PC-9 (cell line): ENCODE results near the gene LBP. TPM values are rescaled to one million over a fixed set of nuclear protein-coding genes. Genes with fewer than 3 reads are reported as not detected.
A peak's percentile ranks its signal among the peaks of the same experiment; 100 is the strongest.

Experiments
- BruUV-seq: library from RNA; stranded (reverse); fragments of 400-500 nt; replicated peaks from 2 replicates; lab custom pipeline; 2021; lab: Mats Ljungman, UMichigan
- CTCF ChIA-PET: fragments of 300-600 bp; sonication (Branson Sonifier 250); formaldehyde crosslinking; loops from one replicate; lab custom pipeline; 2022; ENCODE audit warnings: antibody characterized with exemption; lab: Charles Lee
- POLR2A ChIA-PET: fragments of 300-600 bp; sonication (Branson Sonifier 250); formaldehyde crosslinking; loops from one replicate; lab custom pipeline; 2022; ENCODE audit warnings: antibody characterized with exemption; ENCODE audit not compliant: unreplicated experiment; lab: Charles Lee
- DNase-seq, 2 experiments: peaks; one replicate each; pipeline versions ENCODE4 v3.0.0 to v3.0.0-alpha.2; 2015 to 2022; ENCODE audit warnings: mixed read lengths in 1 of 2
- H2AFZ ChIP-seq: fragments of 200-600 bp; sonication (generic); 2 replicates; pipeline ENCODE4 v1.8.1; 2017; ENCODE audit warnings: antibody characterized with exemption
- H3F3A ChIP-seq: fragments of 200-600 bp; sonication (generic); 2 replicates; pipeline ENCODE4 v1.8.1; 2017; ENCODE audit warnings: antibody characterized with exemption, mild to moderate bottlenecking, low read depth; ENCODE audit not compliant: insufficient read depth
- H3K27ac ChIP-seq: fragments of 200-600 bp; sonication (generic); 2 replicates; pipeline ENCODE4 v1.6.1; 2016; ENCODE audit warnings: mixed run types
- H3K27me3 ChIP-seq: fragments of 200-600 bp; sonication (generic); 2 replicates; pipeline ENCODE4 v1.6.1; 2016; ENCODE audit warnings: low read depth, mixed run types; ENCODE audit not compliant: insufficient read depth
- H3K36me3 ChIP-seq: fragments of 200-600 bp; sonication (generic); 2 replicates; pipeline ENCODE4 v1.6.1; 2016; ENCODE audit warnings: low read depth, mixed run types
- H3K4me1 ChIP-seq: fragments of 200-600 bp; sonication (generic); replicated peaks from 2 replicates; pipeline ENCODE4 v1.6.1; 2016; ENCODE audit warnings: mixed run types; ENCODE audit not compliant: insufficient read depth
- H3K4me2 ChIP-seq: fragments of 200-600 bp; sonication (generic); 2 replicates; pipeline ENCODE4 v1.6.1; 2017; ENCODE audit warnings: mixed run types
- H3K4me3 ChIP-seq: fragments of 200-600 bp; sonication (generic); 2 replicates; pipeline ENCODE4 v1.6.1; 2016; ENCODE audit warnings: mixed run types
- H3K79me2 ChIP-seq: fragments of 200-600 bp; sonication (generic); 2 replicates; pipeline ENCODE4 v1.6.1; 2017; ENCODE audit warnings: low read depth, mixed run types
- H3K9me2 ChIP-seq: fragments of 200-600 bp; sonication (generic); 2 replicates; pipeline ENCODE4 v1.8.1; 2017; ENCODE audit warnings: mild to moderate bottlenecking; ENCODE audit not compliant: insufficient read depth
- H3K9me3 ChIP-seq: fragments of 200-600 bp; sonication (generic); 2 replicates; pipeline ENCODE4 v1.8.1; 2016; ENCODE audit warnings: low read depth; ENCODE audit not compliant: insufficient read depth
- H4K20me1 ChIP-seq: fragments of 200-600 bp; sonication (generic); 2 replicates; pipeline ENCODE4 v1.8.1; 2017; ENCODE audit not compliant: insufficient read depth
- EZH2 ChIP-seq: fragments of 200-600 bp; sonication (generic); IDR thresholded peaks from 2 replicates; pipeline ENCODE4 v1.8.0; 2017; ENCODE audit warnings: antibody characterized with exemption, low read depth
- intact Hi-C: fragments of 100-400 bp; cut with micrococcal nuclease; formaldehyde crosslinking; loops from one replicate; pipeline ENCODE4 v1.10.0; 2022; ENCODE audit not compliant: unreplicated experiment
- total RNA-seq: library from RNA; stranded (reverse); gene quantifications from 2 replicates; pipeline ENCODE4 v1.2.3, GENCODE V29; 2021
- TF ChIP-seq, protein P1 (sequence below): fragments of 200-600 bp; sonication (generic); conservative IDR thresholded peaks from 2 replicates; pipeline ENCODE4 v1.6.1; 2017; ENCODE audit warnings: mixed run types, antibody characterized with exemption, mild to moderate bottlenecking, moderate library complexity

Gene LBP
- total RNA-seq, 1 experiment from 2014 or later = not detected

DNA sequence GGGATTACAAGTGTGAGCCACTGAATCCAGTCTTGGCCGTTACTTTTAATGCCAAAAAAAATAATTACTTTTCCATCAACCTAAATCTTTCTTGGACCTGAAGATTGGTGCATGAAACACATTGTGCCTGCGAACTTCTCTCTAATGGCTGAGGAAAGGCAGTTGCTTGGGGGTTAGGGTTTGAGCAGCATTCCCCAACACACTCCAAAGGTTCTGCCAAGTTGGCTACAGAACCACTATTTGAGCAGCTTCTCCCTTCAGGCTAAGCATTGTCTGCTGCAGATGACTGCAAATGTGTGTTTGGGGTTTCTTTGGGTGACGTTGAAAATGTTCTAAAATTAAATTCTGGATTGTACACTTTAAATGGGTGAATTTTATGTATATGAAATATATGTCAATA is 6.3 kb upstream of the LBP start:
- no TSS peak for BruUV-seq
- intact Hi-C loops = loop anchor here (5.0 to 10.0 kb wide), 3 partner anchors 307 to 707 kb away; no protein-coding TSS in a partner anchor

DNA sequence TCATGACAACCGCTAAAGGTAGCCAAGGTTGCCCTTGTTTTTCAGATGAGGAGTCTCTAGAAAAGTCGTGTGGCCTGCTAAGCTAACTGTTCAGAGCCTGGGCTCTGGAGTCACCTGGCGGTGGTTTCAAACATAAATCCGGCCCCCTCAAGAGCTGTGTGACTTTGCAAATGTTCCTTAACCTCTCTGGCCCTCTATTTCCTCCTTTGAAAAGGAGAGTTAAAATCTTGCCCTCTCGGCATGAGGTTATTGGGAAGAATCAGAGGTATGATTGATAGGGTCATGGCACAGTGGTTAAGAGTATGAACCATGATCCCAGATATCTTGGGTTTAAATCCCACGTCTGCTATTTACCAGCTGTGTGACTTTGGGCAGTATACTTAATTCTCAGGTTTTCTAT is 5.6 kb upstream of the LBP start:
- POLR2A ChIA-PET = no interaction called here
- intact Hi-C loops = no loop called here

More for the DNA sequence above, 6.3 kb upstream of the LBP start:
- H3K4me3 ChIP-seq = no peak overlapping the region
- peaks cover 30% of the 10 kb centered on the region; the same call in 1 of the 2 replicates for H3K27me3 ChIP-seq
- no peak overlapping the region for H3K4me2 ChIP-seq
- H3F3A ChIP-seq = no peaks in the 10 kb centered on the region
- no peaks in the 10 kb centered on the region for H3K36me3 ChIP-seq
- H3K4me1 ChIP-seq = no peaks in the 10 kb centered on the region
- TF ChIP-seq, protein P1, sequence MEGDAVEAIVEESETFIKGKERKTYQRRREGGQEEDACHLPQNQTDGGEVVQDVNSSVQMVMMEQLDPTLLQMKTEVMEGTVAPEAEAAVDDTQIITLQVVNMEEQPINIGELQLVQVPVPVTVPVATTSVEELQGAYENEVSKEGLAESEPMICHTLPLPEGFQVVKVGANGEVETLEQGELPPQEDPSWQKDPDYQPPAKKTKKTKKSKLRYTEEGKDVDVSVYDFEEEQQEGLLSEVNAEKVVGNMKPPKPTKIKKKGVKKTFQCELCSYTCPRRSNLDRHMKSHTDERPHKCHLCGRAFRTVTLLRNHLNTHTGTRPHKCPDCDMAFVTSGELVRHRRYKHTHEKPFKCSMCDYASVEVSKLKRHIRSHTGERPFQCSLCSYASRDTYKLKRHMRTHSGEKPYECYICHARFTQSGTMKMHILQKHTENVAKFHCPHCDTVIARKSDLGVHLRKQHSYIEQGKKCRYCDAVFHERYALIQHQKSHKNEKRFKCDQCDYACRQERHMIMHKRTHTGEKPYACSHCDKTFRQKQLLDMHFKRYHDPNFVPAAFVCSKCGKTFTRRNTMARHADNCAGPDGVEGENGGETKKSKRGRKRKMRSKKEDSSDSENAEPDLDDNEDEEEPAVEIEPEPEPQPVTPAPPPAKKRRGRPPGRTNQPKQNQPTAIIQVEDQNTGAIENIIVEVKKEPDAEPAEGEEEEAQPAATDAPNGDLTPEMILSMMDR = no peak
- TF ChIP-seq EZH2 = no peak
- ChIA-PET POLR2A (no interaction called here), CTCF (no interaction called here)
- no peaks in the 10 kb centered on the region for H4K20me1 ChIP-seq
- H3K9me2 ChIP-seq = no peaks in the 10 kb centered on the region
- H3K79me2 ChIP-seq = no peaks in the 10 kb centered on the region
- H3K9me3 ChIP-seq = peaks cover 10% of the 10 kb centered on the region; the same call in 1 of the 2 replicates
- no peak overlapping the region for H3K27ac ChIP-seq
- no peak overlapping the region for H2AFZ ChIP-seq
- no peak for DNase-seq

DNA sequence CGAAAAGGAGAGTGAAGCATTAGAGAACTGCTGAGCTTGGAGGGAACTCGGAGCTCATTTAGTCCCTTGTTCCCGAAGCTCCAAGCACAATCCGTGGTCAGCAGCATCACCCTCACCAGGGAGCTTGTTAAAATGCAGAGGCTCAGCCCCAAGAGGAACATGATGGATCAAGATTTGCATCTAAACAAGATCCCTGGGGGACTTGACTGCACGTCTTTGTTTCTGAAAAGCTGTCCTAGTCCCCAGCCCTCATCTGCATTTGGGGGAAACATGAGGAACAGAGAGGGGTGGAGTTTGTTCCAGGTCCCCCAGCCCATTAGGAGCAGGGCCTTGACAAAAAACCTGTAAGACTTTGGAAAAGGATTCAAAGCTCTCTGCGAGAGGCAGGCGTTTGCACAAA is 4.1 kb upstream of the LBP start:
- Histone ChIP-seq H3K4me1 (no peaks in the 10 kb centered on the region), H3K4me3 (no peak overlapping the region), H3K9me3 (peaks cover 10% of the 10 kb centered on the region; the same call in 1 of the 2 replicates), H4K20me1 (no peaks in the 10 kb centered on the region), H3K9me2 (no peaks in the 10 kb centered on the region), H3K27ac (no peak overlapping the region), H3K27me3 (peaks cover 24% of the 10 kb centered on the region), H3F3A (no peaks in the 10 kb centered on the region), H2AFZ (no peak overlapping the region), H3K4me2 (no peak overlapping the region), H3K79me2 (no peaks in the 10 kb centered on the region), H3K36me3 (no peaks in the 10 kb centered on the region)
- ChIA-PET CTCF (no interaction called here), POLR2A (no interaction called here)
- no peak for DNase-seq
- BruUV-seq = no TSS peak
- intact Hi-C loops = no loop called here
- no peak for TF ChIP-seq EZH2
- TF ChIP-seq, protein P1 = no peak

More for the DNA sequence above, 5.6 kb upstream of the LBP start:
- Histone ChIP-seq H3K79me2 (no peaks in the 10 kb centered on the region), H3K36me3 (no peaks in the 10 kb centered on the region), H3K4me2 (no peak overlapping the region), H2AFZ (no peak overlapping the region), H3K9me3 (peaks cover 10% of the 10 kb centered on the region; the same call in 1 of the 2 replicates), H3F3A (no peaks in the 10 kb centered on the region), H3K27ac (no peak overlapping the region), H3K4me3 (no peak overlapping the region), H3K9me2 (no peaks in the 10 kb centered on the region), H3K27me3 (peaks cover 23% of the 10 kb centered on the region), H4K20me1 (no peaks in the 10 kb centered on the region), H3K4me1 (no peaks in the 10 kb centered on the region)
- TF ChIP-seq, protein P1 = no peak
- TF ChIP-seq EZH2 = no peak
- peak in 1 of 2 experiments; percentile 9 for DNase-seq
- no TSS peak for BruUV-seq
- CTCF ChIA-PET = interaction anchor here (0.5 kb wide), 1 partner anchor 348 kb away, joined by 8 read pairs; no protein-coding TSS in a partner anchor
